ENCODE data around the gene MYLK2. TPM values are rescaled to one million over a fixed set of nuclear protein-coding genes. Genes with fewer than 3 reads are reported as not detected.

The MYLK2 gene
- polyA plus RNA-seq, 1 donor, result 0.21 TPM

- no peaks in the 10 kb centered on the region for H3K36me3 ChIP-seq (ENCODE audit: control insufficient read depth, insufficient read depth, low read length)
- H3K4me1 ChIP-seq (ENCODE audit: control insufficient read depth, insufficient read depth, low read length), result no peaks in the 10 kb centered on the region
- no CpG with 5 or more reads among the region's 9 CpGs for WGBS (ENCODE audit: insufficient coverage, low lambda C conversion rate)
- H3K27ac ChIP-seq (ENCODE audit: low read length), result no peak overlapping the region
- no peaks in the 10 kb centered on the region for H3K27me3 ChIP-seq (ENCODE audit: control insufficient read depth, insufficient read depth, low read length)
- H3K4me3 ChIP-seq (ENCODE audit: low read length), result no peak overlapping the region
- no peaks in the 10 kb centered on the region for H3K9me3 ChIP-seq (ENCODE audit: control insufficient read depth, low read depth, low read length)
- no peak for DNase-seq
These were observed 3.6 kb upstream of the MYLK2 start for GRCh38 chr20:31815408-31816188.

GRCh38 chr20:31816221-31816620 lies 2.9 kb upstream of the MYLK2 start:
- Histone ChIP-seq H3K9me3 (ENCODE audit: control insufficient read depth, low read depth, low read length) (no peaks in the 10 kb centered on the region), H3K36me3 (ENCODE audit: control insufficient read depth, insufficient read depth, low read length) (no peaks in the 10 kb centered on the region), H3K27me3 (ENCODE audit: control insufficient read depth, insufficient read depth, low read length) (no peaks in the 10 kb centered on the region), H3K27ac (ENCODE audit: low read length) (no peak overlapping the region), H3K4me3 (ENCODE audit: low read length) (no peak overlapping the region), H3K4me1 (ENCODE audit: control insufficient read depth, insufficient read depth, low read length) (no peaks in the 10 kb centered on the region)
- no CpG with 5 or more reads among the region's 5 CpGs for WGBS (ENCODE audit: insufficient coverage, low lambda C conversion rate)
- no peak for DNase-seq

GRCh38 chr20:31817461-31817860 lies 1.7 kb upstream of the MYLK2 start:
- DNase-seq, result no peak
- 87% methylated on average over 3 of the region's 5 CpGs for WGBS (ENCODE audit: insufficient coverage, low lambda C conversion rate)
- no peaks in the 10 kb centered on the region for H3K9me3 ChIP-seq (ENCODE audit: control insufficient read depth, low read depth, low read length)
- no peaks in the 10 kb centered on the region for H3K27me3 ChIP-seq (ENCODE audit: control insufficient read depth, insufficient read depth, low read length)
- H3K4me3 ChIP-seq (ENCODE audit: low read length), result no peak overlapping the region
- H3K4me1 ChIP-seq (ENCODE audit: control insufficient read depth, insufficient read depth, low read length), result no peaks in the 10 kb centered on the region
- no peak overlapping the region for H3K27ac ChIP-seq (ENCODE audit: low read length)
- no peaks in the 10 kb centered on the region for H3K36me3 ChIP-seq (ENCODE audit: control insufficient read depth, insufficient read depth, low read length)

GRCh38 chr20:31818376-31818908 lies 714 bp upstream of the MYLK2 start:
- no peak for DNase-seq
- no peak overlapping the region for H3K27ac ChIP-seq (ENCODE audit: low read length)
- no CpG with 5 or more reads among the region's 8 CpGs for WGBS (ENCODE audit: insufficient coverage, low lambda C conversion rate)

GRCh38 chr20:31820228-31820627 lies 1.1 kb downstream of the MYLK2 start:
- WGBS (ENCODE audit: insufficient coverage, low lambda C conversion rate), result no CpG with 5 or more reads among the region's 6 CpGs
- H3K4me1 ChIP-seq (ENCODE audit: control insufficient read depth, insufficient read depth, low read length), result no peaks in the 10 kb centered on the region
- no peaks in the 10 kb centered on the region for H3K9me3 ChIP-seq (ENCODE audit: control insufficient read depth, low read depth, low read length)
- H3K27me3 ChIP-seq (ENCODE audit: control insufficient read depth, insufficient read depth, low read length), result no peaks in the 10 kb centered on the region
- DNase-seq, result no peak
- H3K27ac ChIP-seq (ENCODE audit: low read length), result no peak overlapping the region
- no peaks in the 10 kb centered on the region for H3K36me3 ChIP-seq (ENCODE audit: control insufficient read depth, insufficient read depth, low read length)
- no peak overlapping the region for H3K4me3 ChIP-seq (ENCODE audit: low read length)

More at GRCh38 chr20:31818376-31818908, 714 bp upstream of the MYLK2 start:
- Histone ChIP-seq H3K27me3 (ENCODE audit: control insufficient read depth, insufficient read depth, low read length) (no peaks in the 10 kb centered on the region), H3K4me1 (ENCODE audit: control insufficient read depth, insufficient read depth, low read length) (no peaks in the 10 kb centered on the region), H3K9me3 (ENCODE audit: control insufficient read depth, low read depth, low read length) (no peaks in the 10 kb centered on the region), H3K4me3 (ENCODE audit: low read length) (no peak overlapping the region), H3K36me3 (ENCODE audit: control insufficient read depth, insufficient read depth, low read length) (no peaks in the 10 kb centered on the region)

DNA sequence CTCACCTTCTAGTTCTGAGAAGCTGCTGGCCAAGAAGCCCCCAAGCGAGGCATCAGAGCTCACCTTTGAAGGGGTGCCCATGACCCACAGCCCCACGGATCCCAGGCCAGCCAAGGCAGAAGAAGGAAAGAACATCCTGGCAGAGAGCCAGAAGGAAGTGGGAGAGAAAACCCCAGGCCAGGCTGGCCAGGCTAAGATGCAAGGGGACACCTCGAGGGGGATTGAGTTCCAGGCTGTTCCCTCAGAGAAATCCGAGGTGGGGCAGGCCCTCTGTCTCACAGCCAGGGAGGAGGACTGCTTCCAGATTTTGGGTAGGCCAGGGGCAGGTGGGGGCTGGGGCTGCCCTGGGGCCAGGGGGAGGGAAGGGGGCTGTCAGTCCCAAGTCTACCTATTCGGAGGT lies 2.3 kb downstream of the MYLK2 start:
- no peaks in the 10 kb centered on the region for H3K36me3 ChIP-seq (ENCODE audit: control insufficient read depth, insufficient read depth, low read length)
- no CpG with 5 or more reads among the region's 5 CpGs for WGBS (ENCODE audit: insufficient coverage, low lambda C conversion rate)
- H3K4me3 ChIP-seq (ENCODE audit: low read length), result no peak overlapping the region
- no peaks in the 10 kb centered on the region for H3K4me1 ChIP-seq (ENCODE audit: control insufficient read depth, insufficient read depth, low read length)
- no peak for DNase-seq
- no peaks in the 10 kb centered on the region for H3K27me3 ChIP-seq (ENCODE audit: control insufficient read depth, insufficient read depth, low read length)
- no peak overlapping the region for H3K27ac ChIP-seq (ENCODE audit: low read length)
- H3K9me3 ChIP-seq (ENCODE audit: control insufficient read depth, low read depth, low read length), result no peaks in the 10 kb centered on the region

GRCh38 chr20:31822421-31823330 lies 3.5 kb downstream of the MYLK2 start:
- Histone ChIP-seq H3K27ac (ENCODE audit: low read length) (no peak overlapping the region), H3K9me3 (ENCODE audit: control insufficient read depth, low read depth, low read length) (no peaks in the 10 kb centered on the region), H3K27me3 (ENCODE audit: control insufficient read depth, insufficient read depth, low read length) (no peaks in the 10 kb centered on the region), H3K4me3 (ENCODE audit: low read length) (no peak overlapping the region), H3K36me3 (ENCODE audit: control insufficient read depth, insufficient read depth, low read length) (no peaks in the 10 kb centered on the region), H3K4me1 (ENCODE audit: control insufficient read depth, insufficient read depth, low read length) (no peaks in the 10 kb centered on the region)
- DNase-seq, result peak; percentile 35 to 50
- no CpG with 5 or more reads among the region's 29 CpGs for WGBS (ENCODE audit: insufficient coverage, low lambda C conversion rate)

DNA sequence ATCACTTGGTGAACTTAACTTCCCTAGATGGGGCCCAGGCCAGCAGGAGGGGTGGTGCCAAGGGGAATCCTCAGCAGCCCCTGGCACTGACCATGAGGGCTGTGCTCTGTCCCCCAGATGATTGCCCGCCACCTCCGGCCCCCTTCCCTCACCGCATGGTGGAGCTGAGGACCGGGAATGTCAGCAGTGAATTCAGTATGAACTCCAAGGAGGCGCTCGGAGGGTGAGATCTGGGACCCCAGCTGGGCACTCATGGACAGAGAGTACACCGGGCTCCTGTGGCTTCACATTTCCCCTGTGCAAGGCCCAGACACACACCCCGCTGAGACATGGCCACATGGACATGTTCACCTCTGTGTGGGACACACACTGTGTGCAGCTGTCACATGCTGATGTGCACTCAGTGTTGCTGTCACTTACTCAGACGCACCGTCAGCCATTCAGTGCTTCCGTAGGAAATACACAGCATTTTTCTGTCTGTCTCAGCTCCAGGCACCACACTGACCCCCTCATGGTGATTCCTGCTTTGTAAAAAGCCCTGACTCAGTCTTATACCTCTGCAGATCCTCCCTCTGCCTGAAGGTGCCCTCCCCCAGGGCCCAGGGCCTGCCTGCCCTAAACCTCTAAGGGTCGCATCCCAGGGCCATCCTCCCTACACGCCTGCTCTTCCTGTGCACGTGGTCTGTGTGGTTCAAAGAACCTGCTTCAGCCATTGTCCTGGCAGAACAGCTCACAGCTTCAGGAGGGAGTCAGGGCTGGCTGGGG lies 4.4 kb downstream of the MYLK2 start:
- DNase-seq, result no peak
- Histone ChIP-seq H3K27me3 (ENCODE audit: control insufficient read depth, insufficient read depth, low read length) (no peaks in the 10 kb centered on the region), H3K27ac (ENCODE audit: low read length) (no peak overlapping the region), H3K9me3 (ENCODE audit: control insufficient read depth, low read depth, low read length) (no peaks in the 10 kb centered on the region), H3K4me3 (ENCODE audit: low read length) (no peak overlapping the region), H3K4me1 (ENCODE audit: control insufficient read depth, insufficient read depth, low read length) (no peaks in the 10 kb centered on the region), H3K36me3 (ENCODE audit: control insufficient read depth, insufficient read depth, low read length) (no peaks in the 10 kb centered on the region)
- WGBS (ENCODE audit: insufficient coverage, low lambda C conversion rate), result 80% methylated on average over 3 of the region's 14 CpGs

DNA sequence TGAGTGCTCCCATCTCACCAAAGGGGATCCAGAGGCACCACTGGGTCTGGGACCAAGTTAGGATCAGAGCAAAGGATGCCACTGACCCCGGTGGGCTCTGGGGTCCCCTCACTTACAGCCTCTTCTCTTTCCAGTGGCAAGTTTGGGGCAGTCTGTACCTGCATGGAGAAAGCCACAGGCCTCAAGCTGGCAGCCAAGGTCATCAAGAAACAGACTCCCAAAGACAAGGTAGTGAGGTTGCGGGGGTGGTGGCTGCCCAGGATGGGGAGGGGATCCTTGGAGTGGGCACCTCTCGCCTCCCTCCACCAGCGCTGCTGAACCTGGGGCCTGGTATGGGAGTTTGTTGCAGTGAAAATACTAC lies 4.9 kb downstream of the MYLK2 start:
- Histone ChIP-seq H3K4me1 (ENCODE audit: control insufficient read depth, insufficient read depth, low read length) (no peaks in the 10 kb centered on the region), H3K36me3 (ENCODE audit: control insufficient read depth, insufficient read depth, low read length) (no peaks in the 10 kb centered on the region), H3K4me3 (ENCODE audit: low read length) (no peak overlapping the region), H3K27ac (ENCODE audit: low read length) (no peak overlapping the region), H3K27me3 (ENCODE audit: control insufficient read depth, insufficient read depth, low read length) (no peaks in the 10 kb centered on the region), H3K9me3 (ENCODE audit: control insufficient read depth, low read depth, low read length) (no peaks in the 10 kb centered on the region)
- no peak for DNase-seq
- no CpG with 5 or more reads among the region's 4 CpGs for WGBS (ENCODE audit: insufficient coverage, low lambda C conversion rate)
